GM18870 (cell line): ENCODE results near the gene GOLGA8B.
"Not testable (repeated sequence)": the region's sequence is repeated elsewhere in the genome, so short reads cannot be mapped to it uniquely, and the experiment has no call there.

Experiments used
- ATAC-seq: cut with Tn5 transposase; IDR thresholded peaks from one replicate; pipeline ENCODE4 v1.9.1; 2021; ENCODE audit warnings: moderate library complexity; ENCODE audit not compliant: unreplicated experiment

Gene GOLGA8B

GRCh38 chr15:34598799-34599585 is 15.5 kb upstream of the GOLGA8B start:
- no peak for ATAC-seq

DNA sequence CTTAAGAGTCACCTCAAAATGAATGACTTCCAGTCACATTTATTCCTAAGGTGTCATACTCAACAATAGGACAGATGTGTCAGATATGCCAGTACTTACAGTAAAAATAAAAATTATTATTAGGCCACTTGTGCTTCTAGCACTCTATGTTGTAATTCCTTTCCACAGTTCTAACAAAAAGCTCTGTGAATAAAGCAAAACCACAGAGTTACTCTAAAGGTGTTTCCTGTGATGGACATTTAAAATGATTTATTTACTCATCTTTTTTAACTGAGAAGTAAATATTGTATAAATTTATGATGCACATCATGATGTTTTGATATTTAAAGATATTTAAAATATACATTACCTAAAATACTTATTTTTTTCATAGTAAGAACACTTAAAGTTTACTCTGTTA is 13.9 kb upstream of the GOLGA8B start:
- no peak for ATAC-seq

- no peak for ATAC-seq
Measured at GRCh38 chr15:34594361-34594760, 10.9 kb upstream of the GOLGA8B start.

GRCh38 chr15:34591306-34591705 is 7.9 kb upstream of the GOLGA8B start:
- ATAC-seq: no peak

- ATAC-seq: peak; percentile 47
Measured at GRCh38 chr15:34588046-34588674, 4.7 kb upstream of the GOLGA8B start.

- ATAC-seq: not testable (repeated sequence)
Measured at GRCh38 chr15:34585966-34586365, 2.5 kb upstream of the GOLGA8B start.

DNA sequence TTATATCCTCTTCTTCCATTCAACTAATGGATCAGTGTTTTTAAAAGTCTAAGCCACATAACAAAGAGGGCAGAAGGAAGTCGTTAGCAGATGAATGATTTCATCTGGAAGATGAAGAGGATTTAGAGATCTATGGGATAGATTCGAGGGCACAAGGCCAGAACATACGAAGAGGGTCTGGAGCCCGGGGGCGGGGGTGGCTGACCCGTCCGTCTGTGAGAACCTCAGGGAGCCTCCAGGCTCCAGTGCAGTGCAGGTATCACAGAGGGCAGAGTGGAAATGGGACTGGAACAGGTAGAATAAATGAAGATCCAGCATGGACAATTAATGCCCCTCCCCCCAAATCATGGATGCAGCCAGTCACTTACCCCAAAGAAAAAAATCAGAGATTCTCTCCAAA is 1.5 kb upstream of the GOLGA8B start:
- no peak for ATAC-seq

DNA sequence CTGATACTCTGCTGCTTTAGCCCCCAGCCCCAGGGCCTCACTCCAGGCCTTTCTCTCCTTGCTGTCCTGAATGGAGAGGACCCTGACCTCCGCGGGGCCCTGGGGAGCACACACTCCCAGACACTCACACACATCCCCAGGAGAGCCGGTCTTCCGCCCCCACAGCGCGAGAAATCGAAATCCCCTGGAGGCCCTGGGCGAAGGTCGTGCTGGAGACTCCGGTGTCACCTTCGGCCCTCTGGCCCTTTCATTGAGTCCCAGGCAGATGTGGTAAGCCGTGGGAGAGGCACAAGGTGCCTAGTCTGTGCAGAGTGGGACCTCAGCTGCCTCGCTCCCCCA is 848 bp upstream of the GOLGA8B start:
- no peak for ATAC-seq

DNA sequence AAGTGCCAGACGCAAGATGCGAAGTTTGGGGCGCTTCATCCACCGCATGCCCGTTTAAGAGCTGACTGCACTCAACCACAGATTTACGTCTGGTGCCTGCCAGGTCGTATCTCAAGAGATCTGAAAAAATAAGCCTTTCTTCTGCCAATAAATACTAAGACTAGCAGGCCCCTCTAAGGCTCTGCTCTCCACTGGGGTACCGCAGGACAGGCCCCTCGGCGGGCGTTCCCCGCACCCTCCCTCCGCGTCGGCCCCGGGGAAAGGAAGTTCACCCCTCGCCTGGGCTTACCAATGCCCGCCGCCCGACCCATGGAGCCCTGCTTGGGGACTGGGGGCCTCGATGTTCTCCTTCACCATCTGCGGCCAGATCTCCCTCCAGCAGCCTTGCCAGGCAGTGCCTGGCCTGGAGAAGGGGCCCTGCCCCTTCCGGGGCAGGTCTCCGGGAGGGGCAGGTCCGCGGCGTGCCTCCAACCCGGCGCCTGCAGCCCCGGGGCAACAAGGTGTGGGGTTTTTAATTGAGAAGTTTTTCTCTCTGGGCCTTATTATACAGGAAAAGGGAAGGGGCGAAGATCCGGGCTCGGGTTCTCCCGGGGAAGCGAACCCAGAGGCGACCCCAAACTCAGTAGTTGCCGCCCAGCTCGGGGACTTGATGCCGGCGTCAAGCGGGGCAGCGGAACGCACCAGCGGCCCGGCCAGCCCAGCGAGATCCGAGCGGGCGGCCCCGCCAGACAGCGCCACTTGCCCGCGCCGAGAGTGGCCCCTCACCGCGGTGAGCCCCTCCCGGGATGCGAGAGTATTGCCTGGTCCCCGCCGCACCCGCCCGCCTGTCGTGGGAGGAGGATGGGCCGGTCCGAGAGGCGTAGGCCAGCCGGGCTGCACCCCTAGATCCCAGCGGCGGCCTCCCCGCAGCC is 735 bp downstream of the GOLGA8B start:
- no peak for ATAC-seq

DNA sequence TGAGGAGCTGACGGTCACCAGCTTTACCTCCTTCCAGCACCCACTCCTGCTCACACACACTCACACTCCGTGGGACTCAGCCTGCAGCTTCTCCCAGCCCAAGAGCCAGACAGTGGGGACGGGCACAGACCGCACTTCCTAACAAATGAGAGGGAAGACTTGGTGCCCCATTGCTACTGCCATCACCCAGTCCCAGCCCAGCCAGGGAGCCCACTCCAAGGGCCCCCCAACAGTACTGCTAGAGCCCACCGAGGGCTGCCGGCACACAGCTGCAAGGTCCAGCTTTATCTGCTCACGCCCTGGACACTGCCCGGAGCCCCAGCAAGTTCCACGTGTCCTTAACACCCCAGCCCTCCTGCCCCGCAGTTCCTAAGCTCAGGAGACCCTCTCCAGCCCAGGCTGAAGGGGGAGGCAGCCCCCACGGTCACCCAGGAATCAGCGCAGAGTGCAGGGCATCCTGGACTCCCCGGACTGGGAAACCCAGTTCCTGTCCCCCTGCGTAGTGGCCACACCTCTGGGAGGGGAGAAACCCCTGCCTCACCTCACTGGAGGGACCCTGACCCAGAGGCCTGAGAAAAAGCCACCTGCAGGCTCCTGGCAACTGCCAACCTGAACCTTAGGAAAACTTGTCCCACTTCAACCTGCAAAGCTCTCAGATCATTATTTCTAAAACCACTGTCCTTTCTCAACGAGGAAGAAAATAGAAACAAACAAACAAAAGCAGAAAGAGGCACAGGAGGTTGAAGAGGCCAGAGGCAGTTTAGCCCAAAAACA is 1.6 kb downstream of the GOLGA8B start:
- ATAC-seq: not testable (repeated sequence)

DNA sequence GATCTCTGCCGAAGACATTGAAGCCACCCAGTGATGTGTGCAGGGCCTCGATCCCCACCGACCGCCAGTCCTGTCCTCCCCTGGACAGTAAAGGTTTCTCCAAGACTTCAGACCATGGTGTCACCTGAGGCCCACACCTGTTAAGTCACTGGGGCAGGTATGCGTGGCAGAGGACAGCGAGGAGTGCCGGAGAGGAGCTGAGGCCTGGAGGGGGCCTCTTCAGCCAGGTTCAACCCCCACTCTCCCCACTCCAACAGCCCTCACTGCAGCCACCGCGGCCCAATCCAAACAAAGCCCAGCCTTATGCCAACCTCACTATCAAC is 2.4 kb downstream of the GOLGA8B start:
- no peak for ATAC-seq

DNA sequence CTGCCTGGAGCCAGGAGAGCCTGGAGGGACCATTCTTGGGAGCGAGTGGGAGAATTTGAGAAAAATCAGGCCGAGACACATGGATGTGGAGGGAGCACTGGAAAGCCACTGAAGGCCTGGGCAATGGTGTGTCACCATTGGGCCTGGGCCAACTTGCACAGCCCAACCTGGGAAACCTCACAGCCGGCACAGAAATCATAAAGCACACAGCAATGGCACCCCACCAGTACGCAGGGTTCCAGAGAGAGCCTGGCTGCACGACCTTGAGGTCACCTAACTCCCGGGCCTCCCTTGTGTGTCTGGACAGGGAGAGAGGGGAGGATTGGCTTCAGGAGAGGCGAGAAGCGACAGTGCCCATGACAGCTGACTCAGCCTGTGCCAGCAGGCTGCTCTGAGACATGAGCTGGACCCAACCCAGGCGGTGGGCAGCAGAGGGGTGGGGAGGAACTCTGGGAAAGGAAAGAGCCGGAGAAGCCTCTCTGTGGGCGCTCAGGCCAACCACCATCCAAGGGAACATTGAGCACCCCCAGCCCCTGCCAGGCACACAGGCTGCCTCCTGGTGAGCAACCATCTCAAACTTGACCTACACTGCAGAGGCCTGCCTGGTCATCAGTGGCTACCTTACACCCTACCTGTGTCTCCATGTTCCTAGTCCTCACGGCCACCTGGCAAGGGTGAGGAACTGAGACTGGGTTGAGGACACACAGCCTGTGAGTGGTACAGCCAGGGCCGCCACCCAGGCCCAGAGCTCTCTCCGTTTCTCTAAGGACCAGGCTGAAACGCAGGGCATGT is 3.0 kb downstream of the GOLGA8B start:
- not testable (repeated sequence) for ATAC-seq

GRCh38 chr15:34578283-34578674 is 5.2 kb downstream of the GOLGA8B start:
- no peak for ATAC-seq

- not testable (repeated sequence) for ATAC-seq
Measured at GRCh38 chr15:34577658-34578282, 5.7 kb downstream of the GOLGA8B start.

DNA sequence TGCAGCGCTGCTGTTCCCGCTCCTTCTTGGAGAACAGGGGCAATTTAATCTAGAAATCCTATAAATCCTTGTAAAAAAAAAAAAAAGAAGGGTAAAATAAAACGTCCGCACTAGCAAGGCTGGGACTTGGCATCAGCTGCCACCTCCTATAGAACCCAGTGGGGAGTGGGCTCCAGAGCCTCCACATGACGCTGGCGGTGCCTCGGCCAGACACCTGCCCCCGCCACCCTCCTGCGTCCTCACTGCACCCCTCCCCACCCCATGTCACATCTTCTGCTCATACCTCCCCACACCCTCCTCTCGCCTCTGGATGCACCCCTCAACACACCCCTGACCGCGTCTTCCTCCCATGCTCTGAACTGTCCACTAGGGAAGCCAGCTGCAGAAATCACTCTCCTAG is 8.4 kb downstream of the GOLGA8B start:
- not testable (repeated sequence) for ATAC-seq

GRCh38 chr15:34572921-34573320 is 10.5 kb downstream of the GOLGA8B start:
- not testable (repeated sequence) for ATAC-seq

DNA sequence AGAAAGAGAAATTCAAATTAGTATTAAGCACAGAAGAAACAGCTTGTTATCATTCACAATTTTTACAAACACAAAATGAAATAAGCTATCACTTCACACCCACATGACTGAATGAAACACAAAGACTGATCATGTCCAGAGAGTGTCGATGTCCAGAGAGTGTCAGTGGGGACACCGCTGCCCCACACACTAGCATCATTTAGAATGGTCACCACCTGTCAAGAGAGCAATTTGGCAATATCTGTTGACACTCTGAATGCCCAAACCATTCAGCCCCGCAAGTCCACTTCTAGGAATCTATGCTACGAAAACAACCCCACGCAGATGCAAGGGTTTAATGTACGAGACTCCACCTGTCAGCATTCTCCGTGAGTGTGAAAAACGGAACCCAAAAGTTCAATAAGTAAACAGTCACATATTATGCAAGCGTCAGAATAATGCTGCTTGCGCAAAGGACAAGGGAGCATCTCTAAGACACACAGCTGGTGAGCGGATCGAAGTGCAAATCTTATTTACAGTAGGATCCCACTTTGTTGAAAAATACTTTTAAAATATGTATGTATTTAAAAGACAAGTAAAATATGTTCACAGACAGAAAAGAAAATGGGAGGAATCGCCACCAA is 11.3 kb downstream of the GOLGA8B start:
- not testable (repeated sequence) for ATAC-seq

DNA sequence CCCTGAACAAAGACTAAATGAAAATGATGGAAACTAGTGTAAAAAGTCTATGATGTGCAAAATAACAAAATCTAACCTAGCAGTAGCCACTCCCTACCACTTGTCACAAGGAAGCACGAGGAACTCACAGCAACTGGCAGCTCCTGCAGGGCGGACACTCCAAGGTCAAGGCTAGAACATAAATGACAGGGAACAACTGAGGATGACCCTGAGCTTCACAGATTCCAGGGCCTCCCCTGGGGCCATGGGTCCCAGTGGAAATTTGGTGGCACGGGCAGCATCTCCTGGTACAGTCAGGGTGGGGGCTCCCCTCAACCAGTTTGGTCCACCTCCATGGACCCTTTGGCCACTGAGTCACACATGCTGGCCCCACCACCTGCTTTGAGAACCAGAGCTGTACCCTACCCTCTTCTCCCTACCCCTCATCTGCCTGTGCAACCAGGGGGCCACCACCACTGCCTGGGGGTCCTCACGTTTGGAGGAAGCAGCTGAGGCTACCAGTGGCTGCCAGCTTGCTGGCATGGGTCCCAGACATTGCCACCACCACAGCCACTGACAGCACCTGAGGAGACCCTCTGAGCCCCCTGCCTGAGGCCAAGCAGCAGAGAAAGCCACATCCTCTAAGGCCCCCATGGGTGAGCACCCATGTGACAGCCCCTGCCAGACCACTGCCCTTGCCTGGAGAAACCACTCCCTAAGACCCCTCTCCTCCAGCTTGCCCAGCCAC is 13.6 kb downstream of the GOLGA8B start:
- ATAC-seq: not testable (repeated sequence)

- not testable (repeated sequence) for ATAC-seq
Measured at GRCh38 chr15:34567174-34567573, 16.3 kb downstream of the GOLGA8B start.
